Measurements from ENCODE around the gene AAK1.

The AAK1 gene

DNA sequence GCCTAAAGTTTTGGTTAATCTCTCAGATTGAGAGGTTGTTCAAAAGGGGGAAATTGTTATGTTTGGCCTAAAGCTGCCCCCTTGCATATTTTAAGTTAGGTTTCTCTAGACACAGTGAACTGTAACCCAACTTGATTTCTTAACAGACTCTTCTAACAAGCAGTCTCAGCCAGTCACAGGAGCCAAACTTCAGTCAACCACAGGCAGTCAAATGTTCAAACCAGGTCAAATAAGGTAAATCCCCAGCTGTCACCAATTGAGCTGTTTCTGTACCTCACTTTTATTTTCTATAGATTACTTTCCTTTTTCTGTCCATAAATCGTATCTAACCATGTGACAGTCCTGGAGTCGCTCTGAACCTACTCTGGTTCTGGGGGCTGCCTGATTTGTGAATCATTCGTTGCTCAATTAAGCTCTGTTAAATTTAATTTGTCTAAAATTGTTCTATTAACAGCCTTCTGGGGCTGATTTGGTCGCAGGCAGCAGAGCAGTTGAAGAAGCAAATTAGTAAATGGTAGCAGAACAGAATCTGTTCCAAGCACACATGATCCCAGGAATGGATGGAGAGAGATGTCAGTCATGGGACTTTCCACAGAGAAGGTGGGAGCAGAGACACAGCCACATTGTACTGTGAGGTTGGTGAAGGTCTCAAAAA is 189.9 kb downstream of the AAK1 start:
- Histone ChIP-seq H3K36me3 (ENCODE audit: control insufficient read depth, low read length) (no peaks in the 10 kb centered on the region), H4K20me1 (ENCODE audit: control insufficient read depth, insufficient read depth, low read depth, low read length) (no peaks in the 10 kb centered on the region), H3K79me2 (ENCODE audit: control insufficient read depth, low read length) (no peaks in the 10 kb centered on the region), H3F3A (ENCODE audit: control insufficient read depth, insufficient read depth) (no peaks in the 10 kb centered on the region), H3K4me3 (ENCODE audit: low read length) (no peak overlapping the region), H3K4me1 (ENCODE audit: control insufficient read depth, low read length) (no peaks in the 10 kb centered on the region), H3K4me2 (ENCODE audit: low read length) (no peak overlapping the region), H3K27ac (ENCODE audit: low read depth, low read length) (no peak overlapping the region), H3K27me3 (ENCODE audit: control insufficient read depth, low read length) (peaks cover 13% of the 10 kb centered on the region), H3K9me2 (replicated peaks; ENCODE audit: control insufficient read depth, low read length) (no peaks in the 10 kb centered on the region), H3K9me3 (ENCODE audit: control insufficient read depth, insufficient read depth, low read length) (no peaks in the 10 kb centered on the region)
- TF ChIP-seq, protein P1, sequence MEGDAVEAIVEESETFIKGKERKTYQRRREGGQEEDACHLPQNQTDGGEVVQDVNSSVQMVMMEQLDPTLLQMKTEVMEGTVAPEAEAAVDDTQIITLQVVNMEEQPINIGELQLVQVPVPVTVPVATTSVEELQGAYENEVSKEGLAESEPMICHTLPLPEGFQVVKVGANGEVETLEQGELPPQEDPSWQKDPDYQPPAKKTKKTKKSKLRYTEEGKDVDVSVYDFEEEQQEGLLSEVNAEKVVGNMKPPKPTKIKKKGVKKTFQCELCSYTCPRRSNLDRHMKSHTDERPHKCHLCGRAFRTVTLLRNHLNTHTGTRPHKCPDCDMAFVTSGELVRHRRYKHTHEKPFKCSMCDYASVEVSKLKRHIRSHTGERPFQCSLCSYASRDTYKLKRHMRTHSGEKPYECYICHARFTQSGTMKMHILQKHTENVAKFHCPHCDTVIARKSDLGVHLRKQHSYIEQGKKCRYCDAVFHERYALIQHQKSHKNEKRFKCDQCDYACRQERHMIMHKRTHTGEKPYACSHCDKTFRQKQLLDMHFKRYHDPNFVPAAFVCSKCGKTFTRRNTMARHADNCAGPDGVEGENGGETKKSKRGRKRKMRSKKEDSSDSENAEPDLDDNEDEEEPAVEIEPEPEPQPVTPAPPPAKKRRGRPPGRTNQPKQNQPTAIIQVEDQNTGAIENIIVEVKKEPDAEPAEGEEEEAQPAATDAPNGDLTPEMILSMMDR (IDR thresholded peaks at IDR 0.05; ENCODE audit: low read depth, low read length, poor library complexity, severe bottlenecking): no peak
- no peak for TF ChIP-seq EZH2phosphoT487 (IDR thresholded peaks at IDR 0.05; ENCODE audit: borderline replicate concordance, low read length)

DNA sequence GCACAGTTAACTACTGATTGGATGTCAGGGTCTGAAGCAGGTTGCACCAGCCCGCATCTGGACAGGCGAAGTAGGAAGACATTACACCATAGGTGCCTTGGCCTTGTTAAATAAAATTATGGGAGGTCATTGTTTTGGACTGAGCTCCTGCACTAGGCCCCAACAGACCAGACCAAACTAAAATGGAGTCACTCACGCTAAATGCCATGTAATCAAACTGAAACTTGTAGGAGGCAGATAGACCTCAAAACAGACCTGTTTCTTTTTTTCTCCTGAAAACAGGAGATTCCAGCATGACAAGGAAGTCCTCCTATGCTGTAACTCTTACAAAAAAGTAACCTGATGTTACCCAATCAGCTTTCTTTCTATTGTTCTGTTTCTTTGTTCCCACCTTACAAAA is 190.9 kb downstream of the AAK1 start:
- no peak overlapping the region for H3K27ac ChIP-seq (ENCODE audit: low read depth, low read length)
- H3K79me2 ChIP-seq (ENCODE audit: control insufficient read depth, low read length): no peaks in the 10 kb centered on the region
- H3K4me1 ChIP-seq (ENCODE audit: control insufficient read depth, low read length): no peaks in the 10 kb centered on the region
- H3K9me3 ChIP-seq (ENCODE audit: control insufficient read depth, insufficient read depth, low read length): no peaks in the 10 kb centered on the region
- no peaks in the 10 kb centered on the region for H3K36me3 ChIP-seq (ENCODE audit: control insufficient read depth, low read length)
- no peaks in the 10 kb centered on the region for H3K9me2 ChIP-seq (replicated peaks; ENCODE audit: control insufficient read depth, low read length)
- H3F3A ChIP-seq (ENCODE audit: control insufficient read depth, insufficient read depth): no peaks in the 10 kb centered on the region
- H3K4me3 ChIP-seq (ENCODE audit: low read length): no peak overlapping the region
- TF ChIP-seq EZH2phosphoT487 (IDR thresholded peaks at IDR 0.05; ENCODE audit: borderline replicate concordance, low read length): no peak
- TF ChIP-seq, protein P1 (IDR thresholded peaks at IDR 0.05; ENCODE audit: low read depth, low read length, poor library complexity, severe bottlenecking): no peak
- H3K27me3 ChIP-seq (ENCODE audit: control insufficient read depth, low read length): peaks cover 10% of the 10 kb centered on the region; the same call in 1 of the 2 replicates
- no peak overlapping the region for H3K4me2 ChIP-seq (ENCODE audit: low read length)
- no peaks in the 10 kb centered on the region for H4K20me1 ChIP-seq (ENCODE audit: control insufficient read depth, insufficient read depth, low read depth, low read length)

DNA sequence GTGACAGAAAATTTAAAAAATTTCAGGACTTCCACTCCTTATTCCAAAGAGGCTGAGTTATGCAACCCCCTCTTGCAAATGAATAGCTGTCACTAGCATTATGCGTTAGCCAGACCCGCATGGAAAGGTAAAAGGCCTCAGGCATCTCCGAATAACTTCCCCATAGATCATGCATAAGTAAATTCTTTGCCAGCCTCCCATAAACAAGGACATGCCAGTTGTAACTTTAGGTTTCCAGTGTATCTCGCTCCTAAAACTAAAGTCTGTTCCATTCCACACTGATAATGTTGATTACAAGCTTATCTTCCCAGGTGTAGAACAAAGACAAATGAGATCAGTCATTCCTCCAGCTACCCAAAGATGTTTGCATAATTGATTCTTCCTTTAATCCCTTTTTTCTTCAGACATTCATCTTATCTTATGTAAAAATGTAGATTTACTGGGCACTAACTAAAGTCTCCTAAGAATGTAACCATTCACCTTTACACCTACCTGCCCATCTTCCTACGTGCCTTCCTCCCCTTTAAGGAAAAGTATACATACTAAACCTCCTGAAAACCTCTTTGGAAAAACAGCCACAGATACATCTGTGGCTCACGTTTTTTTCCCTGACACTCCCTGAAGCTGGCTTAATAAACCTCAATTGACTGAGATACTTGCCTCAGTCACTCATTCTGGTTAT is 192.7 kb downstream of the AAK1 start:
- no peak overlapping the region for H3K4me3 ChIP-seq (ENCODE audit: low read length)
- H3K27me3 ChIP-seq (ENCODE audit: control insufficient read depth, low read length): peaks cover 2% of the 10 kb centered on the region; the same call in 1 of the 2 replicates
- no peaks in the 10 kb centered on the region for H3K36me3 ChIP-seq (ENCODE audit: control insufficient read depth, low read length)
- TF ChIP-seq, protein P1 (IDR thresholded peaks at IDR 0.05; ENCODE audit: low read depth, low read length, poor library complexity, severe bottlenecking): no peak
- no peak for TF ChIP-seq EZH2phosphoT487 (IDR thresholded peaks at IDR 0.05; ENCODE audit: borderline replicate concordance, low read length)
- H3K9me3 ChIP-seq (ENCODE audit: control insufficient read depth, insufficient read depth, low read length): no peaks in the 10 kb centered on the region
- H3K9me2 ChIP-seq (replicated peaks; ENCODE audit: control insufficient read depth, low read length): no peaks in the 10 kb centered on the region
- no peak overlapping the region for H3K27ac ChIP-seq (ENCODE audit: low read depth, low read length)
- no peak overlapping the region for H3K4me2 ChIP-seq (ENCODE audit: low read length)
- H3F3A ChIP-seq (ENCODE audit: control insufficient read depth, insufficient read depth): no peaks in the 10 kb centered on the region
- no peaks in the 10 kb centered on the region for H3K79me2 ChIP-seq (ENCODE audit: control insufficient read depth, low read length)
- H3K4me1 ChIP-seq (ENCODE audit: control insufficient read depth, low read length): no peaks in the 10 kb centered on the region
- no peaks in the 10 kb centered on the region for H4K20me1 ChIP-seq (ENCODE audit: control insufficient read depth, insufficient read depth, low read depth, low read length)

Measured in DOHH2 (cell line).